IPS-18a (cell line): ENCODE results near the gene TMEM260.
A peak's percentile ranks its signal among the peaks of the same experiment; 100 is the strongest.

Experiments used
- H3K27ac ChIP-seq: one replicate; pipeline ENCODE4 v1.5.1; 2013; ENCODE audit warnings: low read length
- H3K27me3 ChIP-seq: one replicate; pipeline ENCODE4 v1.6.1; 2013; ENCODE audit warnings: mild to moderate bottlenecking, low read length; ENCODE audit not compliant: control insufficient read depth, insufficient read depth
- H3K36me3 ChIP-seq: one replicate; pipeline ENCODE4 v1.6.1; 2013; ENCODE audit warnings: low read depth, low read length; ENCODE audit not compliant: control insufficient read depth
- H3K4me1 ChIP-seq: one replicate; pipeline ENCODE4 v1.6.1; 2013; ENCODE audit warnings: low read depth, low read length; ENCODE audit not compliant: control insufficient read depth
- H3K4me3 ChIP-seq: one replicate; pipeline ENCODE4 v1.5.1; 2013; ENCODE audit warnings: low read length
- H3K9ac ChIP-seq: one replicate; pipeline ENCODE4 v1.6.1; 2013; ENCODE audit warnings: mild to moderate bottlenecking, low read length, moderate library complexity
- H3K9me3 ChIP-seq: one replicate; pipeline ENCODE4 v1.6.1; 2013; ENCODE audit warnings: low read depth, low read length; ENCODE audit not compliant: control insufficient read depth

The TMEM260 gene

GRCh38 chr14:56562883-56563282 lies 16.7 kb upstream of the TMEM260 start:
- no peaks in the 10 kb centered on the region for H3K27me3 ChIP-seq
- no peaks in the 10 kb centered on the region for H3K4me1 ChIP-seq
- H3K4me3 ChIP-seq: no peak overlapping the region
- H3K9ac ChIP-seq: no peak overlapping the region
- H3K9me3 ChIP-seq: no peaks in the 10 kb centered on the region
- no peaks in the 10 kb centered on the region for H3K36me3 ChIP-seq
- H3K27ac ChIP-seq: no peak overlapping the region

- no peak overlapping the region for H3K27ac ChIP-seq
- H3K4me1 ChIP-seq: no peaks in the 10 kb centered on the region
- no peaks in the 10 kb centered on the region for H3K9me3 ChIP-seq
- H3K9ac ChIP-seq: no peak overlapping the region
- no peaks in the 10 kb centered on the region for H3K27me3 ChIP-seq
- no peaks in the 10 kb centered on the region for H3K36me3 ChIP-seq
- H3K4me3 ChIP-seq: no peak overlapping the region
Observed at GRCh38 chr14:56569174-56569573, 10.4 kb upstream of the TMEM260 start.

- no peak overlapping the region for H3K4me3 ChIP-seq
- H3K36me3 ChIP-seq: no peaks in the 10 kb centered on the region
- no peak overlapping the region for H3K9ac ChIP-seq
- no peak overlapping the region for H3K27ac ChIP-seq
- H3K9me3 ChIP-seq: no peaks in the 10 kb centered on the region
- no peaks in the 10 kb centered on the region for H3K27me3 ChIP-seq
- H3K4me1 ChIP-seq: no peaks in the 10 kb centered on the region
Observed at GRCh38 chr14:56570295-56570694, 9.3 kb upstream of the TMEM260 start.

- Histone ChIP-seq H3K27me3 (no peaks in the 10 kb centered on the region), H3K9ac (peak overlapping the region; percentile 93), H3K27ac (peak overlapping the region; percentile 100)
Observed at GRCh38 chr14:56580221-56580711, 668 bp downstream of the TMEM260 start.

GRCh38 chr14:56581041-56581727 lies 1.6 kb downstream of the TMEM260 start:
- Histone ChIP-seq H3K4me1 (peaks cover 9% of the 10 kb centered on the region), H3K9me3 (no peaks in the 10 kb centered on the region), H3K4me3 (peak overlapping the region; percentile 67), H3K27me3 (no peaks in the 10 kb centered on the region), H3K36me3 (peaks cover 5% of the 10 kb centered on the region), H3K9ac (no peak overlapping the region), H3K27ac (no peak overlapping the region)

More at GRCh38 chr14:56580221-56580711, 668 bp downstream of the TMEM260 start:
- Histone ChIP-seq H3K4me3 (peak overlapping the region; percentile 67), H3K4me1 (peaks cover 9% of the 10 kb centered on the region), H3K36me3 (no peaks in the 10 kb centered on the region), H3K9me3 (no peaks in the 10 kb centered on the region)

GRCh38 chr14:56585461-56586084 lies 6.0 kb downstream of the TMEM260 start:
- H3K4me1 ChIP-seq: peaks cover 14% of the 10 kb centered on the region
- no peaks in the 10 kb centered on the region for H3K27me3 ChIP-seq
- H3K27ac ChIP-seq: no peak overlapping the region
- H3K4me3 ChIP-seq: no peak overlapping the region
- no peak overlapping the region for H3K9ac ChIP-seq
- H3K9me3 ChIP-seq: no peaks in the 10 kb centered on the region
- H3K36me3 ChIP-seq: peaks cover 12% of the 10 kb centered on the region

GRCh38 chr14:56587701-56588100 lies 8.1 kb downstream of the TMEM260 start:
- Histone ChIP-seq H3K36me3 (peaks cover 14% of the 10 kb centered on the region), H3K27ac (no peak overlapping the region), H3K27me3 (no peaks in the 10 kb centered on the region), H3K4me3 (no peak overlapping the region), H3K9ac (no peak overlapping the region), H3K4me1 (peaks cover 6% of the 10 kb centered on the region), H3K9me3 (no peaks in the 10 kb centered on the region)

- H3K27ac ChIP-seq: no peak overlapping the region
- no peak overlapping the region for H3K4me3 ChIP-seq
- peaks cover 19% of the 10 kb centered on the region for H3K36me3 ChIP-seq
- no peaks in the 10 kb centered on the region for H3K27me3 ChIP-seq
- H3K4me1 ChIP-seq: peaks cover 6% of the 10 kb centered on the region
- H3K9me3 ChIP-seq: no peaks in the 10 kb centered on the region
- H3K9ac ChIP-seq: no peak overlapping the region
Observed at GRCh38 chr14:56590535-56590960, 10.9 kb downstream of the TMEM260 start.

- H3K9ac ChIP-seq: no peak overlapping the region
- no peaks in the 10 kb centered on the region for H3K27me3 ChIP-seq
- no peak overlapping the region for H3K27ac ChIP-seq
- H3K4me3 ChIP-seq: no peak overlapping the region
- peaks cover 6% of the 10 kb centered on the region for H3K4me1 ChIP-seq
- peaks cover 8% of the 10 kb centered on the region for H3K36me3 ChIP-seq
- H3K9me3 ChIP-seq: no peaks in the 10 kb centered on the region
Observed at GRCh38 chr14:56592746-56593544, 13.3 kb downstream of the TMEM260 start.

- Histone ChIP-seq H3K4me3 (no peak overlapping the region), H3K27ac (no peak overlapping the region), H3K36me3 (peaks cover 7% of the 10 kb centered on the region), H3K27me3 (no peaks in the 10 kb centered on the region), H3K4me1 (peaks cover 6% of the 10 kb centered on the region), H3K9ac (no peak overlapping the region), H3K9me3 (no peaks in the 10 kb centered on the region)
Observed at GRCh38 chr14:56594428-56594827, 14.8 kb downstream of the TMEM260 start.

GRCh38 chr14:56598519-56598918 lies 18.9 kb downstream of the TMEM260 start:
- Histone ChIP-seq H3K36me3 (no peaks in the 10 kb centered on the region), H3K27ac (no peak overlapping the region), H3K4me3 (no peak overlapping the region), H3K27me3 (no peaks in the 10 kb centered on the region), H3K4me1 (no peaks in the 10 kb centered on the region), H3K9me3 (no peaks in the 10 kb centered on the region), H3K9ac (no peak overlapping the region)
